ENCODE data around the gene MINAR1. TPM values are rescaled to one million over a fixed set of nuclear protein-coding genes. Genes with fewer than 3 reads are reported as not detected.

The MINAR1 gene
- total and polyA plus RNA-seq, 2 of the 13 experiments (the other 11 are each of a cell fraction or from before 2014, with no cell fraction given), result 0.15 to 0.16 TPM

DNA sequence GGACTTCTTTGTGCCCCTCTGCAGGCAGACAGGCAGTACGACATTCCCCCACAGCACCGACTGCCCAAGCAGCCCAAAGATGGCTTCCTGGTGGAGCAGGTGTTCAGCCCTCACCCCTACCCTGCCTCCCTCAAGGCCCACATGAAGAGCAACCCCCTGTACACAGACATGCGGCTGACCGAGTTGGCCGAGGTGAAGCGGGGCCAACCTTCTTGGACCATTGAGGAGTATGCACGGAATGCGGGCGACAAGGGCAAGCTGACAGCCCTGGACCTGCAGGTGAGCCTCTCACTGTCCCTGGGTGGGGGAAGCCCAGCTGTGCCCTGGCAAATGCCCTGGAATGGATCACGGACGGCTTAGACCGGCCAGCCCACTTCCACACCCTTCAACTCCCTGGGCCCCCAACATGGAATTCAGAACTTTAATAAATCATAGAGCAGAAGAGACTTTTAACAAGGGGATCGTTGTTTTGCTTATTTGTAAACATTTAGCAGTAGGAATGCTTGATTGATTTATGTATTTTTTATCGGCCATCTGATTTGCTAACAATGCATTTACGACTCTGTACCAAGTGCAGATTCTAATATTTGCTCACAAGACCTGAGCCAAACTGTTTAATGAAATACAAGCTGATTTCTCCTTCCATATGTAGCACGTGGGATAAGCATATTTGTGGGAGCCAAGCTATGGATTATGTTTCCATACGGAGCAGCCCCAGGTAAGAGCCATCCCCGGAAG lies 31.1 kb downstream of the MINAR1 start:
- TF ChIP-seq, protein P1, sequence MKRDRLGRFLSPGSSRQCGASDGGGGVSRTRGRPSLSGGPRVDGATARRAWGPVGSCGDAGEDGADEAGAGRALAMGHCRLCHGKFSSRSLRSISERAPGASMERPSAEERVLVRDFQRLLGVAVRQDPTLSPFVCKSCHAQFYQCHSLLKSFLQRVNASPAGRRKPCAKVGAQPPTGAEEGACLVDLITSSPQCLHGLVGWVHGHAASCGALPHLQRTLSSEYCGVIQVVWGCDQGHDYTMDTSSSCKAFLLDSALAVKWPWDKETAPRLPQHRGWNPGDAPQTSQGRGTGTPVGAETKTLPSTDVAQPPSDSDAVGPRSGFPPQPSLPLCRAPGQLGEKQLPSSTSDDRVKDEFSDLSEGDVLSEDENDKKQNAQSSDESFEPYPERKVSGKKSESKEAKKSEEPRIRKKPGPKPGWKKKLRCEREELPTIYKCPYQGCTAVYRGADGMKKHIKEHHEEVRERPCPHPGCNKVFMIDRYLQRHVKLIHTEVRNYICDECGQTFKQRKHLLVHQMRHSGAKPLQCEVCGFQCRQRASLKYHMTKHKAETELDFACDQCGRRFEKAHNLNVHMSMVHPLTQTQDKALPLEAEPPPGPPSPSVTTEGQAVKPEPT (CRISPR knock-in tag; IDR thresholded peaks at IDR 0.05; ENCODE audit: low read depth), result no peak
- no peak for TF ChIP-seq CEBPB (IDR thresholded peaks at IDR 0.05; ENCODE audit: borderline replicate concordance, low read depth, low read length)
- POLR2A ChIA-PET, result no interaction called here
- FAIRE-seq (no peak), DNase-seq (ENCODE audit: low spot score) (no peak), ATAC-seq (no peak)
- no peak overlapping the region for H3K27ac ChIP-seq (ENCODE audit: extremely low read length, insufficient read depth, low read length)
- no TSS peak for BruUV-seq (replicated peaks)
- 30% methylated on average over 7 of the region's 18 CpGs for WGBS (ENCODE audit: low lambda C conversion rate)
- no peak overlapping the region for H3K9ac ChIP-seq (ENCODE audit: insufficient read depth, low read depth, low read length)
- CTCF ChIA-PET (ENCODE audit: low intra/inter-chr PET ratio, low total read pairs), result no interaction called here
- no peaks in the 10 kb centered on the region for H4K20me1 ChIP-seq (ENCODE audit: insufficient read depth, low read length)
- no peaks in the 10 kb centered on the region for H3K36me3 ChIP-seq (replicated peaks in 1 of 2; ENCODE audit: control insufficient read depth in 1 of 2, insufficient read depth in 2 of 2, low read length in 2 of 2)
- H3K79me2 ChIP-seq (ENCODE audit: insufficient read depth, low read length), result no peaks in the 10 kb centered on the region
- H3K9me3 ChIP-seq (ENCODE audit: low read length), result no peaks in the 10 kb centered on the region
- H3K4me3 ChIP-seq (replicated peaks in 1 of 3; ENCODE audit: insufficient read depth in 1 of 3, low read depth in 2 of 3, low read length in 3 of 3), result no peak overlapping the region
- no peak overlapping the region for H3K4me2 ChIP-seq (ENCODE audit: low read depth, low read length)
- in situ Hi-C loops (cut with HindIII; ENCODE audit: extremely low pct_ligation_motif_present, low pct_unique_long_range_greater_than_20kb), result no loop called here
- peaks cover 1 to 20% of the 10 kb centered on the region in 2 experiments; a peak in 3 of 5 replicates for H3K27me3 ChIP-seq (ENCODE audit: control insufficient read depth in 1 of 2, insufficient read depth in 2 of 2, low read length in 2 of 2)
- no peaks in the 10 kb centered on the region for H3K4me1 ChIP-seq (ENCODE audit: insufficient read depth, low read length)
- intact Hi-C loops (cut with micrococcal nuclease; ENCODE audit: unreplicated experiment), result no loop called here
- no peak overlapping the region for H2AFZ ChIP-seq (ENCODE audit: low read length)

- intact Hi-C loops (cut with micrococcal nuclease; ENCODE audit: unreplicated experiment), result no loop called here
- 39% methylated on average over 4 of the region's 4 CpGs for WGBS (ENCODE audit: low lambda C conversion rate)
- ChIA-PET POLR2A (no interaction called here), CTCF (ENCODE audit: low intra/inter-chr PET ratio, low total read pairs) (no interaction called here)
- peaks cover 1 to 20% of the 10 kb centered on the region in 2 experiments; a peak in 3 of 5 replicates for H3K27me3 ChIP-seq (ENCODE audit: control insufficient read depth in 1 of 2, insufficient read depth in 2 of 2, low read length in 2 of 2)
- H3K4me2 ChIP-seq (ENCODE audit: low read depth, low read length), result no peak overlapping the region
- no peaks in the 10 kb centered on the region for H3K79me2 ChIP-seq (ENCODE audit: insufficient read depth, low read length)
- in situ Hi-C loops (cut with HindIII; ENCODE audit: extremely low pct_ligation_motif_present, low pct_unique_long_range_greater_than_20kb), result no loop called here
- H3K9me3 ChIP-seq (ENCODE audit: low read length), result no peaks in the 10 kb centered on the region
- no peak overlapping the region for H3K9ac ChIP-seq (ENCODE audit: insufficient read depth, low read depth, low read length)
- no peak overlapping the region for H3K4me3 ChIP-seq (replicated peaks in 1 of 3; ENCODE audit: insufficient read depth in 1 of 3, low read depth in 2 of 3, low read length in 3 of 3)
- no peaks in the 10 kb centered on the region for H3K36me3 ChIP-seq (replicated peaks in 1 of 2; ENCODE audit: control insufficient read depth in 1 of 2, insufficient read depth in 2 of 2, low read length in 2 of 2)
- H2AFZ ChIP-seq (ENCODE audit: low read length), result no peak overlapping the region
- DNase-seq (ENCODE audit: low spot score) (no peak), FAIRE-seq (no peak), ATAC-seq (no peak)
- BruUV-seq (replicated peaks), result no TSS peak
- H3K4me1 ChIP-seq (ENCODE audit: insufficient read depth, low read length), result no peaks in the 10 kb centered on the region
- TF ChIP-seq DR1 (CRISPR knock-in tag; IDR thresholded peaks at IDR 0.05), result no peak
- TF ChIP-seq, protein P2, sequence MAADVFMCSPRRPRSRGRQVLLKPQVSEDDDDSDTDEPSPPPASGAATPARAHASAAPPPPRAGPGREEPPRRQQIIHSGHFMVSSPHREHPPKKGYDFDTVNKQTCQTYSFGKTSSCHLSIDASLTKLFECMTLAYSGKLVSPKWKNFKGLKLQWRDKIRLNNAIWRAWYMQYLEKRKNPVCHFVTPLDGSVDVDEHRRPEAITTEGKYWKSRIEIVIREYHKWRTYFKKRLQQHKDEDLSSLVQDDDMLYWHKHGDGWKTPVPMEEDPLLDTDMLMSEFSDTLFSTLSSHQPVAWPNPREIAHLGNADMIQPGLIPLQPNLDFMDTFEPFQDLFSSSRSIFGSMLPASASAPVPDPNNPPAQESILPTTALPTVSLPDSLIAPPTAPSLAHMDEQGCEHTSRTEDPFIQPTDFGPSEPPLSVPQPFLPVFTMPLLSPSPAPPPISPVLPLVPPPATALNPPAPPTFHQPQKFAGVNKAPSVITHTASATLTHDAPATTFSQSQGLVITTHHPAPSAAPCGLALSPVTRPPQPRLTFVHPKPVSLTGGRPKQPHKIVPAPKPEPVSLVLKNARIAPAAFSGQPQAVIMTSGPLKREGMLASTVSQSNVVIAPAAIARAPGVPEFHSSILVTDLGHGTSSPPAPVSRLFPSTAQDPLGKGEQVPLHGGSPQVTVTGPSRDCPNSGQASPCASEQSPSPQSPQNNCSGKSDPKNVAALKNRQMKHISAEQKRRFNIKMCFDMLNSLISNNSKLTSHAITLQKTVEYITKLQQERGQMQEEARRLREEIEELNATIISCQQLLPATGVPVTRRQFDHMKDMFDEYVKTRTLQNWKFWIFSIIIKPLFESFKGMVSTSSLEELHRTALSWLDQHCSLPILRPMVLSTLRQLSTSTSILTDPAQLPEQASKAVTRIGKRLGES (CRISPR knock-in tag; IDR thresholded peaks at IDR 0.05; ENCODE audit: borderline replicate concordance), result no peak
- no peaks in the 10 kb centered on the region for H4K20me1 ChIP-seq (ENCODE audit: insufficient read depth, low read length)
- no peak overlapping the region for H3K27ac ChIP-seq (ENCODE audit: extremely low read length, insufficient read depth, low read length)
Measured at GRCh38 chr15:79463781-79464270, 31.7 kb downstream of the MINAR1 start.
